ENCODE results near the gene SNX33.
"Not testable (repeated sequence)": the region's sequence is repeated elsewhere in the genome, so short reads cannot be mapped to it uniquely, and the experiment has no call there.

Gene SNX33

DNA sequence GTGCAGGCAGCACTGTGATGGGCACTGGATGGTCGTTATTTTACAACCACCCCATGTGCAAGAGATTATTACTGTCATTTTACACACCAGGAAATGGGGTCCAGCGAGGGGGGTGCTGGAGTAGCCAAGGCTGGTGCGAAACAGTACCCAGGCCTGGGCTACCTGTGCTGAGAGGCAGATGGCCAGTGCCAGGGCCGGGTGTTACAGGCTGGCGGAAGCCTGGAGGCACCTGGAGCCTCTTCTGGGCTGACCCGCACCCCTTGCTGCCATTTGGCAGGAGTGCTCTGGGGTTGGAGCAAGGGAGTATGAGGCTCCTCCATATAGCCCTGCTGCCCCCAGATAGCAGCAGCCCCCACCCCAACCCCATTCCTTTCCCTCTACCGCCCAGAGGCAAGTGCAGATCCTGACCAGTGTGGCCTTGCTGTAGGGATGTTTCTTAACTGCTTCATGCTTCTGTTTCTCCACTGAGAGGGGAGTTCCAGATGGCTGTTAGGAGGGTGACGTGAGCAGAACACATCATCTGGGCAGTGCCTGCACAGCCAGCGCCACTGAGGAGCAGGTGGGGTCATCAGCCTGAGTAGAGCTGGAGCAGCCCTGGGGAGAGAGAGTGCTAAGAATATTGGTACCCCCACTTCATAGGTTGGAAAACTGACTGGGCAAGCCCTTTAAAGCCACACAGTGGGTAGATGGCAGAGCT, 15.3 kb downstream of the SNX33 start:
- DNase-seq = no peak

DNA sequence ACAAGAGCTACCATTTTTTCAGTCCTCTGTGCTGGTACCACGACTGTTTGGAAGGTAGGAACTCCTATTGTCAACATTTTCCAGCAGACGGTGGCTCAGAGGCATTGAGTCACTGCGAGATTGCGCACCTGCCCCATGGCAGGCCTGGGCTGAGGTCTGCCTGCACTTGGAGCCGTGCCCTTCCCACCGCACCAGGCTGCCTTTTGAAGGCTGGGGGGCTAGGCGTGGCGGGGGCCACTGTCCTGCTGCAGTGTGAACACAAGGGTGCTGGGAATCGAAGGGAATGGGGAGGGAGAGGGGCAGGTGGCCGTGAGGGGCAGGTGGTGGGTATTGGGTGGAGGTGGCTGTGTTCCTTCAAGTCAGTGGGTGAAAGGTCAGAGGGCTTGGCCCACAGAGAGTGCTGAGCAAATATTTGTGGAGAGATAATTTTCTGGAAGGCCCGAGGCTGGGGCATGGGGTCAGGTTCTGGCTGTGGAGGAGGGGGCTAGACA, 16.3 kb downstream of the SNX33 start:
- DNase-seq = no peak

DNA sequence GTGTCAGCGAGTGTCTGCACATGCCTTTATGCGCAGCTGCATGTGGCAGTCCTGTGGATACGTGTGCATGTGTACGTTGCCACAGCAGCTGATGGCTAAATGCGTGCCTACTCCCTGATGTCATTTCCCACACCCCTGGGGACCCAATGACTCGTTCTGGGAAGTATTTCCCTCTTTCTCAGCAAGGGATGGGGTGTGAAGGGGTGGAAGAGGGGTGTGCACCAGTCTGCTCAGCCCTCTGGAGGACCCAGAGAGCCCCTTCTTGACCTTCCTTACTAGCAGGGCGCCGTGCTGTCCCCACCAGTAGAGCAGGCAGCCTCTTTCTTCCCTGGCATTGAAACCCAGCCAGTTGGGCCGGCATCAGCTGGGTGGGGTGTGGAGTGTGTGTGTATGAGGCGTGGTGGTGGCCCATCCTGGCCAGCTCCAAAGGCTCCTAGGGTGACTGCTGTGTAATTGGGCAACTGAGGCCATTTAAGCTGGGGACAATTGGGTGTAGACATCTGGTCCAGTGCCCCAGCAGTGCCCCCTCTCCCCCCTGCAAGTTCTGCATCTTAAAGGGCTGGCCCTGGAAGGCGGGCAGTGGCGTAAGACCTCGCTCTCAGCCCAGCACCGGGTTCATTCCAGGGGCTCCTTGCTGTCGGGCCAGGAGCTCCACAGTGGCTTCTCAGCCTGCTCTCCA, 19.2 kb downstream of the SNX33 start:
- DNase-seq = no peak

DNA sequence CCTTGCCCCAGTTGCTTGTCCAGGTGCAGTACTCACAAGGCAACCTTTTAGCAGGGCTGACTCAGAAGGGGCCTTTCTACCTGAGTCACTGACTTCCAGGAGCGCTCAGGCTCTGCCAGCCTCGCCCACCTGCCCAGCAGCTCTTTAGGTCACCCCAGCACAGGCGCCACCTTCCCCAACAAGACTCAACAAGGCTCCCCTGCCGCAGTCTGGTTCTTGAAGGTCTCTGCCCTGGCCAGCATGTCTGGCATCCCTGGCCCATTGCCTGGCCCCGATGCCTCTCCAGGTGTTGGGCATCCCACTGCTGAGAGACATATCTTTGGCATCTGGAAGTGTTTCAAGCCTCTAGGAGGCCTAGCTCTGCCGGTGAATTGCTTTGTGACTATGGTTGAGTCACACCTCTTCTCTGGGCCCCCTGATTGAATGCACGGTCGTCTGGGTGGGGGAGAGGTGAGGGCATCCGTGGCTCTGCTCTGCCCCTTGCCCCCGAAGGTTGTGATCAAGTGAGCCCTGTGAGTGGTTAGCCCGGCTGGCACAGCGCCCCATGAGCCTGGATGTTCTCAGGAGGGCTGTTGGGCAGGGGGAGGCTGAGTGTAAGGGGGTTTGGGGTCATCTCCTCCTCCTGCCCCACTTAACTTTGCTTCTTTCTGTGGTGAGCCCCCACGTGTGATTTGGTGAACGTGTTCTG, 21.6 kb downstream of the SNX33 start:
- no peak for DNase-seq

DNA sequence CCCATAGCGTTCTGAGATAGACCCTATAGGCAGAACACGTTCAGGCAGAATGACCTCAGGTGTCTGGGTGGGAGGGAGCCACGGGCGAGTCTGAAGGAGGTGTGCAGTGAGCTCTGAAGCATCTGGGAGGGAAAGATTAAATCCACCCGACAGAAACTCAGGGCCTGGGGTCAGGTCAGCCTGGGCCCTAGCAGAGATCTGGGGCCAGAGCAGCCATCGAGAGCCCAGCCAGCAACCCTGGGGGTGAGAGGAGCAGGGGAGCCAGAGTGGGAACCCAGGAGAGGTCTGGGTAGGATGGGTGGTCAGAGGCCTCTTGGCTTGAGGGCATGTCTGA, 22.1 kb downstream of the SNX33 start:
- no peak for DNase-seq

DNA sequence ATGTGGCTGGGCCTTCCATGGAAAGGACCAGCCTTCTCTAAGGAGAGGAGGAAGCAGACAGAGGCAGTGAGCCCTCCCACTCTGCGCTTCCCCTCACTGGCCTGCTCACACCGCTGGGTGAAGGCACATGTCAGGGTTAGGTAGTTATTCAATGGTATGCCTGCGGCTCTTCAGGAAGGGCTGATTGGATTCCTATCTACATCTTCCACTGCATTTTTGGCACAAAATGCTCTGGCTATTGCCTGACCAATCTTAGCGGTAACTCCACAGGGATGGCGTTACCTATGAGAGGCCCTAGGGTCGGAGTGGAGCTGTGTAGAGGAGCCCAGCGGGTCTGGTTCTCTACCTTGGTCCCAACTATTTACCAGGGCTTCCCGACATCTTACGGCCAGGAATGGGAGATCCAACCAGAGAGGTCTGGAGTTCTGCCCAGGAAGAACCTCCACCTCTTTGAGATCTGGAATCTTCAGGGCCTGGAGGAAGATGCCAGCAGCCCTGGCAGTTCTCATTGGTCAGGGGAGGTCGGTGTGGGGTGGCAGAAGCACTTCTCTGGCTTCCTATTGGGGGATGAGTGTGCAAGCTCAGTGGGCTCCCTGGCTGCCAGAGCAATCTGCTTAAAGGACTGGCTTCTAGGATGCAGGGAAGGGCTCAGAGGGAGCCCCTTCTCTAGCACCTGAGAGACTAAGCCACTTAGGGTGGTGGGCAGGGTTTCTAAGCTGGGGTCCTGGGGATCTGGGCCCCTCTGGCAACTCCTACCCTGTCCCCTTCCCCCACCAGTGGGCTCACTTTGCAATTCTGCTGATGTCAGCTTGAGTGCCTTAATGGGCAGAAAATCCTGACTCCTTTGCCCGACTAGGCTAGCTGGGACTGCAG, 24.3 kb downstream of the SNX33 start:
- DNase-seq = no peak

DNA sequence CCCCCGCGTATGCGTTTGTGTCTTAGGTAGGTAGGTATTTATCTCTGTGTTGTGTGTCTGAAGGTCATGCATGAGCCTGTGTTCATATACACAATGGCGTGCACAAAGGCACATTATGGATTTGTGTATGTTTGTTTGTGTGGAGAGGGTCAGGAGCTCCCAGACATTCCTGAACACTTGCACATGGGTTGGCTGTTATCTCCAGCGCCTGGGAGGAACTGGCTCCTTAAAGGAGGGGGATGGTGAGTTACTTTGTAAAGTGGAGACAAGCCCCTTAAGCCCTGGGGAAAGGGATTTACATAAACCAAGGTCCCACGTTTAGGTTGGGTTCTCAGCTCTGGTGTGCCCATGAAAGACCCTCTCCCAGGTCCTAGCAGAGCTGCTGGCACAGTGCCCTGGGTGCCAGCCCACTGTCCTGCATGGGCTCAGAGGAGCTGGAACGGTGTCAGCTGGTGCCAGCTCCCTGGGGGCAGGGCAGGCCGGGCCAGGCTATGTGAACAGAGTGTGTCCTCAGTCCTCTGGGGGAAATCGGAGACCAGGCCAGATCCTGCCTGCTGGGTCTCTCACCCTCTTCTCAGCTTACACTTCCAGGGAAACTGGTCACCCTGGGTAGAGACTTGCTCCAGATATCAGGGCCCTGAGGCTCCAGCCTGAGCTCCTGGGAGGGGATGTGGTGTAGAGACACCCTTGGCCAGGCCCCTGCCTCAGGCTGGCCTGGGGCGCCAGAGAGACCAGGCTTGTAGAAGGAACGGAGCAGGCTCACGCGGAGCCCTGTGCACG, 25.1 kb downstream of the SNX33 start:
- no peak for DNase-seq

DNA sequence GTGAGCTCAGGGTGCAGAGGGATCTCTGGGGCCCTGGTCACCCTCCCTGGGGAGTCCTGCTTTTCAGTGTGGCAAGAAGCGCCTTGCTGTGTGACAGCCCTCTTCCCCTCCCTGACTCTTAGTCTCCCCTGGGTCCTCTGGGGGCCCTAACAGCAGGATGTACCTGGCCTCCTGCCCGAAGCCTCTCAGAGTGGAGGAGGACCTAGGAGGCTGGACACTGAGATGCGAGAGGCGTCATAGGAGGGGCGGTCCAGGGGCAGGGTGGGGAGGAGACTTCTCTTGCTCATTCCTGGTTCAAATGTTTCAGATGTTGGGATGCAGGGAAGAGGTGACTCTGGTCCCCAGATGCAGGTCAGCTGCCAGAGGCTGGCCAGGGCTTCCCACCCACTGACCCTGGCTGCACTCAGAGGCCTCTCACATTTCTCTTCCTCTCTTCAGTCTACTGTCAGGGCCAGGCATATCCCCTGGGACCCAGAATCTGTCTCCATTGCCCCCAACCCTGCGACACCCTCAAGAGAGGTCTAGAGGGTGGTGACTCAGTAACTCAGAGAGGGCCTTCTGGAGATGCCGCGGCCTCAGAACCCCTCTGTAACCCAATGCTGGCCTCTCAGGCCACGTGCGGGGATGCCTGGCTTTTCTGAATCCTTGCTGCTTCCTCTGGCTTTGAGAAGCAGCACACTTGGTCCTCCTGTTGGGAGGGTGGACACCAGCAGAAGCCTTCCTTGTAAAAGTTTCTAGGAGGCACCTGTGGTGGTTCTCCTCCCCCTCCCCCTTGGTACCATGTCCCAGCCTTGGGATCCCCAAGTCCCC, 25.9 kb downstream of the SNX33 start:
- no peak for DNase-seq

DNA sequence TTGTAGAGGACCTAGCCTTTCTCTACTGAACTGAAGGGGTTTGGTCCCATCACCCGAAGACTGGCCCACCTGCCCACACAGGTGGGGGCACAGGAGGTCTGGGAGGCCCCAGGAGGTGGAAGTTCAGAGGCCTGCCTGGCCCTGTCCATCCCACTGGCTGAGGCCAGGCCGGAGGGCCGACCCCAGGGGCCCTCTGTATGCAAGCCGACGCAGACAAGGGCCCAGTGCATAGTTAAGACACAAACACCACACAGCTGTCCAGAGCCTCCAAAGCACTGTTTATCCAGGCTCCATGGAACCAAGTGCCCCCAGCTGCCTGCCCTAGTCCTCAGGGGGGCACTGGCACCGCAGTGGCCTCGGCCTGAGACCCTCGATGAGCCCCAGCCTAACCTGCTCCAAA, 26.7 kb downstream of the SNX33 start:
- no peak for DNase-seq

DNA sequence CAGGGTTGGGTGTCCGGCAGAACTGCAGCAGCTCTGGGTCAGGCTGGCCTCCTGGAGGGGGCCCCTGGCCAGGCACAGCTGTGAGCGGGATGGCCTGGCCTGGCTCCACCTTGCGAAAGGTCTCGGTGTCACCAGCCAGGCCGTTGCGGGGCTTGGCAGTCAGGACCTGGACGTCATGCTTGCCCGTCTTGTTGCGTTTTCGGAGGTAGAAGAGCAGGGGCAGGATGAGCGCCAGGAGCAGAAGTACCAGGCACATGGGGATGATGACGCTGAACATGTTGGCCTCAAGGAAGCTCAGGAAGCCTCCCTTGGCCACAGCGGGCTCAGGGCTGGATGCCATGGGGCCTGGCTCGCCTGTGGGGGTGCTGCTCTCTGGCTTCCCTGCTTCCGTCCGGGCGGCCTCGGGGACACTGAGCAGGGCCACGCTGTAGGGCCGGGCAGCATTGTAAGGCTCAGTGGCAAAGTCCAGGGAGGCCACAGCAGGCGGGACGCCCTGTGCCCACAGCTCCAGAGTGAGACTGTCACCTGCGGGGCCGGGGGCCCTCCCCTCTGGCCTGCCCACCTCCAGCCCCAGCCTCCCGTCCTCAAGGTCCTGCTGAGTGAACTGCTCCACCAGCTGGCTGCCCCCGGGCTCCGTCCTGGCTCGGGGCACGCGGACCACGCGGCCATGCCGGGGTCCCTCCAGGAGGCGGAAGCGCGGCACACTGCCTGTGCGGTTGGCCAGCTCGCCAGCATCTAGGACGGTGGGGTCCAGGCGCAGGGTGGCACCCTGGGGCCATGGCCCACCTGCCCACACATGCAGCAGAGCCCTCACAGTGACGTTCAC, 28.1 kb downstream of the SNX33 start:
- no peak for DNase-seq

DNA sequence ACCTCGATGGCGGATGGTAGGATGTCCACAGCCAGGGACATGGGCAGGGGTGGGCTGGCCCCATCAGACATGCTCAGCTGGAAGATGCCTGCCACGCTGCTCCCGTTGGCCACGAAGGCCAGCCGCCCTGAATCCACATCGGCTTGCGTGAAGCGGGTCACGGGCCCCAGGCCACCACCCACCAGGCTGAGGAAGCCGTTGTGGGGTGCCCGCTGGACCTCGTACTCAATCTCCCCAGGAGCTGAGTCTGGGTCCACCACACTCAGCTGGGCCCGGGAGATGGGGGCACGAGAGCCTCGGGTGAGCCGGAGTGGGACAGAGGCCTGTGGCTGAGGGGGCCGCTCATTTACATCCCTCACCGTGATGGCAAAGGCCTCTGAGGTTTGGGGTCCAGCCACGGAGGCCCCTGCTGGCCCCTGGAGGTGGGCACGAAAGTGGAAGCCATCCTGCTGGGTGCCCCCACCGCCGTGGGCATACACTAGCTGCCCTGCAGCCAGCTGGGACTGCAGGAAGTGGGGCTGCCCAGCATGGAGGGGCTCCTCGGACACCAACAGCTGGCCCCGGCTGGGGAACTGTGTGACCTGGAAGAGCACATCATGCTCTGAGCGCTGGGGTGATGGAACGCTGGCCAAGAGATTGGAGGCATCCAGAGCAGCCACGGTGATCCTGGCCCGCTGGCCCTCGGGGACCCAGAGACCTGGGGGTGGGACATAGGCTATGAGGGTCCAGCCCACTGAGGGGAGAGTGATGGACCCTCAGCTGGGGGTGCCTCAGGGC, 29.2 kb downstream of the SNX33 start:
- DNase-seq = no peak

DNA sequence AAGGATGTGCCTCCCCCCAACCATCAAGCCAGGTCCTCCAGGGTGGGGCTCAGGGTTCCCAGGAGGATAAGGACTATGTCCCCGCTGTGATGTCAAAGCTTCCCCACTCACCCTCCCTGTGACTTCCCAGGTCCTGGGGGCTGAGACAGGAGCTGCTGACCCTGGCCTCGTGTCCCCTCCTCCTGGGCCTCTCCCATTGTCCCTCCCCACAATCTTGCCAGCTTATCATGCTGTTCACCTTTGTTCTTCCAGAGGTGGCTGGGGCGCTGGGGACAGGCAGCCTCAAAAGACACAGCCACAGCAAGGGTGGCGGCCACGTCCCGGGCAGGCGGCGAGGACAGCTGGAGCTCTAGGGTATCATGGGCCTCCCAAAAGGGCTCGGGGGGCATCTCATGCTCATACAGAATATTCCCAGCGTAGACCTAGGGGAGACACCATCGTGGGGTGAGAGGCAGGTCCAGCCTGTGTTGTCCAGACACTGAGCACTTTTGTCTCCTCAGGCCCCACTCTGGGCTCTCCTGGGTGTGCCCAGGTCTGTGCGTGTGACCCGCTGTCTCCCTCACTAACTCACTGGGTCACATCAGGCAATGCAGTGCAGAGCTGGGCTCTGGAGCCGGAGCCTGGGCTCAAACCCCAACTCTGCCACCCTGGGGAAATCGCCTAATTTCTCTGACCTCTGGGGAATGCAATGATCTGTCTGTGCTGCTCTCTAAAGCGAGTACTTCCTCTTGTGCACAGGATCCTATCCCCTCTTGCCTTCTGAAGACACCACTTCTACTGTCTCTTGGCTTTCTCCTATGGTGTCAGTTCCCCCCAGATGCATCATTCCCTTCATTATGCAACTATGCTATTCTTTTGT, 30.0 kb downstream of the SNX33 start:
- no peak for DNase-seq

DNA sequence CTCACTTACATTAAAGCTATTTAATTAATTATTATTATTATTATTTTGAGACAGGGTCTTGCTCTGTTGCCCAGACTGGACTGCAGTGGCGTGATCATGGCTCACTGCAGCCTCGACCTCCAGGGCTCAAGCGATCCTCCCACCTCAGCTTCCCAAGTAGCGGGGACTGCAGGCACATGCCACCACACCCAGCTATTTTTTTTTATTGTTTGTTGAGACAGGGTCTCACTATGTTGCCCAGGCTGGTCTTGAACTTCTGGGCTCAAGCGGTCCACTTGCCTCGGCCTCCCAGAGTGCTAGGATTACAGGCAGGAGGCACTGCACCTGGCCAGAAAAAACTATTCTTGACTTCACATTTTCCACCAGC, 30.6 kb downstream of the SNX33 start:
- DNase-seq = not testable (repeated sequence)

DNA sequence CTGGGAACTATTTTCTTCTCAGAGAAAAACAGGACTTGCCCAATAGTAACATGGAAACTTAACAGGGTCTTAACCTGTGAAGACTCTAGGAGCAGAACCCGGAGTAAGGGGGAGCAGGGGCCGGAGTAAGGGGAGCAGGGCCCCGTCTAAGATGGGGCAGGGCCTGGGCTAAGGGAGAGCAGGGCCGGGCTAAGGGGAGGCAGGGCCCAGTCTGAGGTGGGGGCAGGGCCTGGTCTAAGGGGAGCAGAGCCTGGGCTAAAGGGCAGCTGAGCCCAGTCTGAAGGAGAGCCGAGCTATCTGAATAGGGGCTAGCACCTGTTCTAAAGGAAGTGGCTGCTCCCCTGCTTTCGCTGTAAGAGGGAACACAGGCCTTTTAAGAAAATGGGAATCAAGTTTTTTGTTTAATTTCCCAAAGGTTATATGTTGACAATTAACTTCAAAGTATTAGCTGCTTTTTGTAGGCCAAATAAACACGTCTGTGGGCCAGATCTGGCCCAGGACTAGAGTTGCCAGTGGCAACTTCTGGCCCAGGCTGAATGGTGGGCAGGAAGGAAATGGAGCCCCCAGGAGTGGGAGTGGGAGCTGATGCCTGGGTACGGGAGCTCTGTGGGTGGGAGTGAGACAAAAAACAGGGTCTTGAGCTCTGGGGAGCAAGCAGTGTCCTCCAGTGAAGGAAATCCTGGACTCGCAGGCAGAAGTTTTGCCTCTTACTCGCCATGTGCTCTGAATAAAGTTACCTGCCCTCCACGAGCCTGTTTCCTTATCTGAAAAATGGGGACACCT, 32.5 kb downstream of the SNX33 start:
- no peak for DNase-seq

DNA sequence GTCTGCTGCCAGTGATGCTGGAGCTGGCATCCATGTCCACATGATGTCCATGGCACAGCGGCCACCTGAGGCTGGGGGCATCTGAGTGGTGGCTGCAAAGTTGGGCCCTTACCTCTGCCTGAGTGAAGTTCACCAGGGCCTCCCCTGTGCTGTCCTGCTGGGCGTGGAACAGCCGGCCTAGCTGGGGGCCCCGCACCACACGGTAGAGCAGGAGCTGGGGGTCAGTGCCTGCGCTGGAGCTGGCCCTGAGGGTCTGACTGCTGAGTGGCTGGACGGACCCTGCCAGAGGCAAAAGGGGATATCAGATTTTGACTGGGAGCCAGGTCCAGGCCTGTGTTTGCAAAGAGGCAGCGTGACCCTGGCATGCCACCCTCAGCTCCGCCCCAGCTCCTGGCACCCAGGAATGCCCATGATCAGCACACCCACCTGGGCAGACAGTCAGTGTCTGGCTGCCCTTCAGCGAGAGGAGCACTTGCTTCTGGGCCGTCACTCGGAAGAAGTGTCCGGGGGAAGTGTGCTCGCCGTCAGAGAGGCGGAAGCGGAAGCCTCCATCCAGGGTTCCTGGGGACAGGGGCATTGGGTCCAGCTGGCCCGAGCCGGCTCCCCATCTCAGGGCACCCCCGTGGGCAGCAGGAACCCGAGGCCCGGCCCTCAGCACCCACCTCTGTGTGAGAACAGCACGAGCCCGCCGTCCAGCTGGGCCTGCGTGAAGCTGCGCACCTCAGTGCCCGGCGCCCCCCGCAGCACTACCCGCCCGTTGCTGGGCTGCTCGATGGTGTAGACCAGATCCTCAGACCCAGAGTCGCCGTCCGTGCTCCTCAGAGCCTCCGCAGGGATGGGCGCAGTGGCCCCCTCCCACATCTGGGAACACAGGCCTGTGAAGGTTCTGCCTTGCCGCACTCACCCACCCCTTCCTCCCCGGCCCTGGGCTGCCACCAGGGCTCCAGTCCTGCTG, 34.7 kb downstream of the SNX33 start:
- no peak for DNase-seq

DNA sequence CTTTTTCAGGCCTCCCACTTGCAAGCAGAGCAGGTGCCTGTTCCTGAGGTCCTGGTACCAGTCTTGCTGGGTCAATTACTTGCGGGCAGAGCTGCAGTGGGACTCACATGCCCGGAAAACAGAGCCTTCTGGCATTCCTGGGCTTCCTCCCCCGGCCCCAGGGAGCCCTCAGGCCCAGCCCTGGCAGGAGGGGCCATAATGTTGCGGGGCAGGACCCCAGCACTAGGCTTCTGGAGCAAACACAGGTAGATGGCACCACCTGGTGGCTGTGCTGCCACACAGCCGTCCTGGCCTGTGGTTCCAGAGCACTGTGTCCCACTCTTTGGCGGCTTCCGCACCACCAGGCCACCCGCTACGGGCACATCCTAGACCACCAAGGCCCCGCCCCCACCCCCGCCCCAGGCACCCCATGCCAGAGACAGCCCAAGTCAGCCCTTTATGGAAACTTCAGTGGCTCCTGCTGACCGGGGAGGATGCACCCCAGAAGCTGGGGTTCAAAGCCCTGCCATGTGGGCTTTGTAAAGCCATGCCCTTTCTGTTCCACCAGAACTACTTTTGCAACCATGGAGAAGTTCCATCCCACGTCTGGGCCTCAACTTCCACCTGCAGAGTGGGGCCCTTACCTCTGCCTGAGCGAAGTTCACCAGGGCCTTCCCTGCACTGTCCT, 36.1 kb downstream of the SNX33 start:
- DNase-seq = peak; percentile 71

All from CD4-positive, alpha-beta T cell treated with Interleukin-17A for 4 hours (primary cell).